ENCODE data around the gene TMSB4X. TPM values are rescaled to one million over a fixed set of nuclear protein-coding genes. Genes with fewer than 3 reads are reported as not detected.
"Not testable (repeated sequence)": the region's sequence is repeated elsewhere in the genome, so short reads cannot be mapped to it uniquely, and the experiment has no call there.

TMSB4X gene
- 19,114 TPM for polyA plus RNA-seq

DNA sequence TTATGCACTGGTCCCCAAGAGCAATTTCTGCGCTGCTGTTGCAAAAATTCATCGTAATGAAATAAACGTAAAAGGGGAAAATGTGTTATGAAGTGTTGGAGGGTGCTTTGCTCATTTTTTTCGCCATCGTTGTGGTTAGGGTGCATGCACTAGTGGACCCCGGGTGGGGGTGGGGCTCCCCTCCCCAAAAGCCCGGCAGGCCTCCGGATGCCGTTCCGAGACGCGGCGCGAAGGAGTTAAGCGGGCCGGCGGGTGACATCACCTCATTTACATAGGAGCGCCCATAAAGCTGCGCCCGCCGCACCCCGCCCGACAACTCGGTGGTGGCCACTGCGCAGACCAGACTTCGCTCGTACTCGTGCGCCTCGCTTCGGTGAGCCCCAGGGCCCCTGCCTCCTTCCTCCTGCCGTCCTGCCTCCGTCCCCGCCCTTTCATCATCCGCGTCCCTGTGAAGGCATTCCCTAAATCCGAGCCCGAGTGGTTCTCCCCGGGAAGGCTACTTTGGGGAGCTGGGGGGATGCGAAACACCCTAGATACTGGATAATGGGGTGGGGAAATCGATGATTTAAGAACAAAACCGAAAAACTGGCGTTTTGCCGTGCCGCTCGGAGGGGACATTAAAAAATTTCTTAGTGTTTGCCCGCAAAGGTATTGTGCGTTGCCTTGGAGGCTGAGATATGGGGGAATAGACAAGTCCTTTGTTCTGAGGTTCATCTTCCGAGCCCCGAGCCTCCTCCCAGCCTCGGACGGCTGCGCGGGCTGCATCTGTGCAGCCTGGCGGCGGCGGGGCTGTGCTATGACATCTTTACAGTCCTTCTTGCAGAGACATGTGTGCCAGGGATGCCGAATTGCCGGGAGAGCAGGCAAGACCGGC, at the start of gene TMSB4X:
TSS of gene TMSB4X (plus strand) at position 315 of the 874 bp plus-strand sequence.
- Mint-ChIP-seq H3K4me1 (peaks cover 29 to 64% (median 34%) of the 10 kb centered on the region in 3 donors), H3K36me3 (peaks cover 13% of the 10 kb centered on the region), H3K4me3 (peak within 1 kb of the TSS; percentile 97 to 98 (median 98)), H3K27ac (peak within 1 kb of the TSS; percentile 97 to 98 (median 97)), H3K9me3 (peaks cover 0 to 6% (median 0%) of the 10 kb centered on the region in 3 donors), H3K27me3 (peaks cover 22% of the 10 kb centered on the region)

- H3K27me3 Mint-ChIP-seq = peaks cover 20% of the 10 kb centered on the region
- H3K9me3 Mint-ChIP-seq = peaks cover 0 to 15% (median 2%) of the 10 kb centered on the region in 3 donors
- H3K4me3 Mint-ChIP-seq = no peak overlapping the region
- no peak overlapping the region for H3K27ac Mint-ChIP-seq
- no peaks in the 10 kb centered on the region for H3K4me1 Mint-ChIP-seq
- peaks cover 1% of the 10 kb centered on the region for H3K36me3 Mint-ChIP-seq
Observed at GRCh38 chrX:12929701-12930100, 45.2 kb upstream of the TMSB4X start.

DNA sequence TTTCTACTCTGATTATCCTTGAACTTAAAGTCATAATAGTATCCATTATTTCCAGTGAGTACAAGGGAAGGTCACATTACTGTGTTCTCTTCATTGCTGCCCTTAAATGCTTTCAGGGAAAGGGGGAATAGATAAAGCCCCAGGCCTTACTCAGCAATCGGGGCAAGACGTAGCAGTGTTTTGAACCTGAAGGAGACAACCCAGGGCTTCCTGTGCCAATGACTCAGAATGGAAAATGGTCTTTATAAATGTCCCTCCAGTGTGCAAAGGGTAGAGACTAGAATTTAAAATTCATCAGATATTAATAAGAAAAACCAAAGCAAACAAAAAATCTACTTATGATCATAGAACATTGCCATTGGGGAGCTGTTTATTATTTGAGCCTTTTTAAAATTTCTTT, 44.8 kb upstream of the TMSB4X start:
- Mint-ChIP-seq H3K27me3 (peaks cover 17% of the 10 kb centered on the region), H3K4me3 (no peak overlapping the region), H3K9me3 (peaks cover 2 to 15% (median 2%) of the 10 kb centered on the region in 3 donors), H3K36me3 (peaks cover 1% of the 10 kb centered on the region), H3K4me1 (no peaks in the 10 kb centered on the region), H3K27ac (no peak overlapping the region)

GRCh38 chrX:12932244-12932643, 42.7 kb upstream of the TMSB4X start:
- Mint-ChIP-seq H3K36me3 (peaks cover 1% of the 10 kb centered on the region), H3K9me3 (peaks cover 2 to 10% (median 2%) of the 10 kb centered on the region in 3 donors), H3K4me3 (no peak overlapping the region), H3K4me1 (no peaks in the 10 kb centered on the region), H3K27me3 (peaks cover 17% of the 10 kb centered on the region), H3K27ac (no peak overlapping the region)

DNA sequence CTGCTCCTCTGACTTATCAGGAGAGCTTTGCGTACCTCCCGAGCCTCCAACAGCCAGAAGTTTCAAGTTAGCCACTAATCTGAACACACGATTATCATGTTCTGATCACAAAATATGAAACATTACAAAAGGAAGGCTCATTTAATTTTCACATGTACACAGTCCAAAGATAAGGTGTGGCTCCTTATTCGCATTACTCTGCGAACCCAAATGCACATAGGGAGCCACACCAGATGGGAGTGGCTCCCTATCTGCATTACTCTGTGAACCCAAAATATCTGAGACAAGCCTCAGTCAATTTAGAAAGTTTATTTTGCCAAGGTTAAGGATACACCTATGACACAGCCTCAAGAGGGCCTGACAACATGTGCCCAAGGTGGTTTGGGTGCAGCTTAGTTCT, 40.1 kb upstream of the TMSB4X start:
- Mint-ChIP-seq H3K36me3 (peaks cover 1% of the 10 kb centered on the region), H3K27ac (no peak overlapping the region), H3K4me3 (no peak overlapping the region), H3K9me3 (peaks cover 0 to 3% (median 2%) of the 10 kb centered on the region in 3 donors), H3K27me3 (peaks cover 16% of the 10 kb centered on the region), H3K4me1 (no peaks in the 10 kb centered on the region)

GRCh38 chrX:12936947-12937346, 38.0 kb upstream of the TMSB4X start:
- Mint-ChIP-seq H3K27me3 (peaks cover 16% of the 10 kb centered on the region), H3K9me3 (peaks cover 0 to 2% (median 0%) of the 10 kb centered on the region in 3 donors), H3K36me3 (no peaks in the 10 kb centered on the region), H3K4me1 (no peaks in the 10 kb centered on the region), H3K4me3 (no peak overlapping the region), H3K27ac (no peak overlapping the region)

DNA sequence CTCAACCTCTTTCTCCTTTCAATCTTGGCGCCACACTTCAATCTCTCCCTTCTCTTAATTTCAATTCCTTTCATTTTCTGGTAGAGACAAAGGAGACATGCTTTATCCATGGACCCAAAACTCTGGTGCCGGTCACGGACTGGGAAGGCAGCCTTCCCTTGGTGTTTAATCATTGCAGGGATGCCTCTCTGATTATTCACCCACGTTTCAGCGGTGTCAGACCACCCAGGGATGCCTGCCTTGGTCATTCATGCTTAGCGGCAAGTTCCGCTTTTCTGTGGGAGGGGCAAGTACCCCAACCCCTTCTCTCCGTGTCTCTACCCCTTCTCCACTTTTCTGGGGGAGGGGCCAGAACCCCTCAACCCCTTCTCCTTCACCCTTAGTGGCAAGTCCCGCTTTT, 34.4 kb upstream of the TMSB4X start:
- Mint-ChIP-seq H3K27me3 (peaks cover 13% of the 10 kb centered on the region), H3K27ac (peak overlapping the region in 1 of 3 donors; percentile 23)
- not testable (repeated sequence) for H3K9me3 Mint-ChIP-seq, H3K4me3 Mint-ChIP-seq, H3K36me3 Mint-ChIP-seq, H3K4me1 Mint-ChIP-seq

GRCh38 chrX:12943592-12943991, 31.3 kb upstream of the TMSB4X start:
- H3K36me3 Mint-ChIP-seq, H3K27ac Mint-ChIP-seq, H3K4me3 Mint-ChIP-seq, H3K9me3 Mint-ChIP-seq: not testable (repeated sequence)
- H3K4me1 Mint-ChIP-seq = peaks cover 9 to 22% (median 15%) of the 10 kb centered on the region in 3 donors
- peaks cover 13% of the 10 kb centered on the region for H3K27me3 Mint-ChIP-seq

DNA sequence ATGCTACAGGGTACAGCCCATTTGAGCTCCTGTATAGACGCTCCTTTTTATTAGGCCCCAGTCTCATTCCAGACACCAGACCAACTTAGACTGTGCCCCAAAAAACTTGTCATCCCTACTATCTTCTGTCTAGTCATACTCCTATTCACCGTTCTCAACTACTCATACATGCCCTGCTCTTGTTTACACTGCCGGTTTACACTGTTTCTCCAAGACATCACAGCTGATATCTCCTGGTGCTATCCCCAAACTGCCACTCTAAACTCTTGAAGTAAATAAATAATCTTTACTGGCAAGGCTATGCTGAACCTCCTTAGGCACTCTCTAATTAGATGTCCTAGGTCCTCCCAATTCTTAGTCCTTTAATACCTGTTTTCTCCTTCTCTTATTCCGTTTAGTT, 30.5 kb upstream of the TMSB4X start:
- not testable (repeated sequence) for H3K9me3 Mint-ChIP-seq, H3K4me3 Mint-ChIP-seq, H3K36me3 Mint-ChIP-seq, H3K27ac Mint-ChIP-seq
- Mint-ChIP-seq H3K4me1 (peaks cover 9 to 31% (median 21%) of the 10 kb centered on the region in 3 donors), H3K27me3 (peaks cover 13% of the 10 kb centered on the region)

GRCh38 chrX:12945494-12945893, 29.4 kb upstream of the TMSB4X start:
- H3K27ac Mint-ChIP-seq = peak overlapping the region in 1 of 3 donors; percentile 21
- H3K27me3 Mint-ChIP-seq = peaks cover 7% of the 10 kb centered on the region
- H3K36me3 Mint-ChIP-seq = no peaks in the 10 kb centered on the region
- H3K4me3 Mint-ChIP-seq = no peak overlapping the region
- H3K4me1 Mint-ChIP-seq = peaks cover 16 to 41% (median 32%) of the 10 kb centered on the region in 3 donors
- no peaks in the 10 kb centered on the region for H3K9me3 Mint-ChIP-seq

- peaks cover 7% of the 10 kb centered on the region for H3K27me3 Mint-ChIP-seq
- peaks cover 25 to 49% (median 40%) of the 10 kb centered on the region in 3 donors for H3K4me1 Mint-ChIP-seq
- peak overlapping the region in 2 of 3 donors; percentile 41 to 79 for H3K27ac Mint-ChIP-seq
- H3K36me3 Mint-ChIP-seq = no peaks in the 10 kb centered on the region
- H3K9me3 Mint-ChIP-seq = no peaks in the 10 kb centered on the region
- H3K4me3 Mint-ChIP-seq = peak overlapping the region in 1 of 4 donors; percentile 41
Observed at GRCh38 chrX:12946406-12946805, 28.5 kb upstream of the TMSB4X start.

- peaks cover 30 to 54% (median 44%) of the 10 kb centered on the region in 3 donors for H3K4me1 Mint-ChIP-seq
- peaks cover 7% of the 10 kb centered on the region for H3K27me3 Mint-ChIP-seq
- H3K36me3 Mint-ChIP-seq = no peaks in the 10 kb centered on the region
- H3K9me3 Mint-ChIP-seq = no peaks in the 10 kb centered on the region
- peak overlapping the region in 3 of 4 donors; percentile 41 to 72 (median 64) for H3K4me3 Mint-ChIP-seq
- peak overlapping the region; percentile 41 to 88 (median 79) for H3K27ac Mint-ChIP-seq
Observed at GRCh38 chrX:12946838-12947544, 27.9 kb upstream of the TMSB4X start.

DNA sequence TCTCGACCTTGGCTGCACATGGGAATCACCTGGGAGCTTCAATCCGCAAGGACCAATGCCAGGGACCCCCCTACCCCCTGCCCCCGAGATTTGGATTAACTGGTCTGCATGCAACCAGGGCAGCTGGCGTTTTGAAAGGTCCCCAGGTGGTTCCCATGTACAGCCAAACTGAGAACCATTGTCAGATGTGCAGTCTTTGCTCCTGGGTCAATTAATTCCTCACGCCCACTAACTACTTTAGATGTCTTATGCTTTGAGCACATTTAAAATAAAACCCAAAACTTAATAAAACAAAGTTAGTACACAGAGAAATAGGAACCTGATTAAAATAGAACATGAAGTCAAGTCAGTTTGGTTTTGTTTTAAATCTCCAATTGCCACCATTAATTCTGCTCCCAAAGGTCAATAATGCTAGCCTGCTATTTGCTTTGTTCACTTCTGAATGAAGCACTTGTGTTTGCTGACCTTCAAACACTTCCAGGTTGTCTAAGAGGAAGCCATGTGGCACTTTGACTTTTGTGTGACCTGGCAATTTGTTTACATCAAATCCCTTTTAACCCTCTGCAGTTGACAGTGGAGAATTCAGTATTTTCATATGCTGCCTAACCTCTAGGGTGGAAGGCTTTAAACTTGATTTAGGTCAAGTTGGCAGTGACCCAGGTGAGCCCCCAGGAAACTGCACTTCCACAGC, 27.2 kb upstream of the TMSB4X start:
- peaks cover 5% of the 10 kb centered on the region for H3K27me3 Mint-ChIP-seq
- H3K4me1 Mint-ChIP-seq = peaks cover 30 to 56% (median 49%) of the 10 kb centered on the region in 3 donors
- no peaks in the 10 kb centered on the region for H3K9me3 Mint-ChIP-seq
- H3K27ac Mint-ChIP-seq = peak overlapping the region; percentile 88 to 98 (median 96)
- no peaks in the 10 kb centered on the region for H3K36me3 Mint-ChIP-seq
- H3K4me3 Mint-ChIP-seq = peak overlapping the region in 2 of 4 donors; percentile 60 to 72

DNA sequence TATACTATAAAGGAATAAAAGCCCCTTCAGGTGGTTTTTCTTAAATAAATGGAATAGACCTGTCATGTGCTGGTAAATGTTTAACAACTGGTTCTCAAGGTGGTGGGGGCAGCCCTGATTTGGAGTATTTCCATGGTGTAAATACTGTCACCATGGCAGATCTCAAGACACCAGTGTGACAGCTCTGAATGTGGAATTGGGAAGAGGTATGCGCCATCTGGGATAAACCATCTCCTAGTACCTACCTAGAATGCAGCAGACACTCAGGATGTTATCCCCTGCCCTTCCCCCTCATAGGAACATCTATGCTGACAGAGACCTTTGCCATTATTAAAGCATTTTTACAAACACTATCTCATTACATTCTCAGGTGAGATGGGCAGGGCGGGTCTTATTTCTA, 26.4 kb upstream of the TMSB4X start:
- peaks cover 5% of the 10 kb centered on the region for H3K27me3 Mint-ChIP-seq
- H3K9me3 Mint-ChIP-seq = no peaks in the 10 kb centered on the region
- peak overlapping the region in 2 of 4 donors; percentile 25 to 85 for H3K4me3 Mint-ChIP-seq
- no peaks in the 10 kb centered on the region for H3K36me3 Mint-ChIP-seq
- peak overlapping the region; percentile 96 to 98 (median 96) for H3K27ac Mint-ChIP-seq
- peaks cover 30 to 62% (median 53%) of the 10 kb centered on the region in 3 donors for H3K4me1 Mint-ChIP-seq

All from IgD-negative memory B cell (primary cell).